AG04450 (cell line): ENCODE measurements around the gene LRRTM4. TPM values are rescaled to one million over a fixed set of nuclear protein-coding genes. Genes with fewer than 3 reads are reported as not detected.

Source experiments
- CTCF ChIA-PET: fragments of 300-600, 350-600 bp; formaldehyde crosslinking; extraction: SDS; loops from one replicate; lab custom pipeline; 2022; ENCODE audit warnings: antibody characterized with exemption, inconsistent platforms; lab: Charles Lee
- POLR2A ChIA-PET: fragments of 350-600 bp; formaldehyde crosslinking; extraction: SDS; loops from one replicate; lab custom pipeline; 2021; ENCODE audit warnings: antibody characterized with exemption, inconsistent platforms; lab: Yijun Ruan, JAX
- DNase-seq: peaks from one replicate; pipeline ENCODE4 v3.0.0-alpha.2; 2011; ENCODE audit warnings: low read depth, low spot score
- H3K27ac ChIP-seq: one replicate; pipeline ENCODE4 v1.5.1; 2012; ENCODE audit warnings: low read depth, low read length, control low read depth
- H3K27me3 ChIP-seq: one replicate; pipeline ENCODE4 v1.6.0; 2012; ENCODE audit warnings: low read length; ENCODE audit not compliant: control insufficient read depth, insufficient read depth
- H3K4me3 ChIP-seq: 2 replicates; pipeline ENCODE4 v1.5.1; 2011; ENCODE audit warnings: mild to moderate bottlenecking, low read depth, low read length, control low read depth
- H3K9me3 ChIP-seq: 2 replicates; pipeline ENCODE4 v1.5.1; 2012; ENCODE audit warnings: low read length; ENCODE audit not compliant: control insufficient read depth, insufficient read depth
- CTCF ChIP-seq: IDR thresholded peaks from 2 replicates; pipeline ENCODE4 v1.5.1; 2011; ENCODE audit warnings: low read depth, low read length, control low read depth, inconsistent platforms
- polyA plus RNA-seq: library from polyadenylated mRNA; depleted of rRNA; stranded (reverse); fragments of >200 nt; gene quantifications from 2 replicates; pipeline ENCODE4 v1.2.3, GENCODE V29; 2011

Gene LRRTM4
- polyA plus RNA-seq, 1 experiment = not detected

- H3K9me3 ChIP-seq = no peaks in the 10 kb centered on the region
- TF ChIP-seq CTCF = no peak
- POLR2A ChIA-PET = no interaction called here
- DNase-seq = no peak
- no peak overlapping the region for H3K27ac ChIP-seq
- H3K4me3 ChIP-seq = no peak overlapping the region
- H3K27me3 ChIP-seq = no peaks in the 10 kb centered on the region
- CTCF ChIA-PET = no interaction called here
Measured at GRCh38 chr2:76763276-76763675, 758.9 kb downstream of the LRRTM4 start.

GRCh38 chr2:76760367-76760704 is 761.8 kb downstream of the LRRTM4 start:
- no peak overlapping the region for H3K27ac ChIP-seq
- no peak for TF ChIP-seq CTCF
- ChIA-PET CTCF (no interaction called here), POLR2A (no interaction called here)
- H3K27me3 ChIP-seq = no peaks in the 10 kb centered on the region
- H3K9me3 ChIP-seq = no peaks in the 10 kb centered on the region
- no peak for DNase-seq
- H3K4me3 ChIP-seq = no peak overlapping the region

- CTCF ChIA-PET = no interaction called here
- no peak overlapping the region for H3K4me3 ChIP-seq
- H3K27ac ChIP-seq = no peak overlapping the region
- no peaks in the 10 kb centered on the region for H3K27me3 ChIP-seq
- H3K9me3 ChIP-seq = no peaks in the 10 kb centered on the region
- no peak for DNase-seq
- TF ChIP-seq CTCF = no peak
- POLR2A ChIA-PET = no interaction called here
Measured at GRCh38 chr2:76759634-76760366, 762.4 kb downstream of the LRRTM4 start.

GRCh38 chr2:76752506-76752905 is 769.7 kb downstream of the LRRTM4 start:
- Histone ChIP-seq H3K27me3 (no peaks in the 10 kb centered on the region), H3K4me3 (no peak overlapping the region), H3K27ac (no peak overlapping the region), H3K9me3 (no peaks in the 10 kb centered on the region; the same call in 1 of the 2 replicates)
- TF ChIP-seq CTCF = no peak
- no peak for DNase-seq
- POLR2A ChIA-PET = no interaction called here
- CTCF ChIA-PET = interaction anchor here (0.6 kb wide), 1 partner anchor 191 kb away, joined by 3 read pairs; no protein-coding TSS in a partner anchor

GRCh38 chr2:76749858-76750257 is 772.3 kb downstream of the LRRTM4 start:
- no peak for DNase-seq
- CTCF ChIA-PET = no interaction called here
- POLR2A ChIA-PET = no interaction called here
- no peak for TF ChIP-seq CTCF
- H3K27me3 ChIP-seq = no peaks in the 10 kb centered on the region
- H3K4me3 ChIP-seq = no peak overlapping the region
- no peak overlapping the region for H3K27ac ChIP-seq
- no peaks in the 10 kb centered on the region; the same call in 1 of the 2 replicates for H3K9me3 ChIP-seq
